Neural crest cell (in vitro differentiated cells): ENCODE measurements around the gene PLA2G12A. TPM values are rescaled to one million over a fixed set of nuclear protein-coding genes. Genes with fewer than 3 reads are reported as not detected.

Source experiments
- DNase-seq: peaks from one replicate; pipeline ENCODE4 v3.0.0; 2021; ENCODE audit warnings: low read depth, mixed read lengths, low spot score
- H3K27ac Mint-ChIP-seq: one replicate; pipeline ENCODE4 v1.8.0; 2021; ENCODE audit warnings: mild to moderate bottlenecking, mixed read lengths; ENCODE audit not compliant: unreplicated experiment
- H3K27me3 Mint-ChIP-seq: 2 replicates; pipeline ENCODE4 v1.8.0; 2021; ENCODE audit warnings: low read depth, mild to moderate bottlenecking, mixed read lengths
- H3K36me3 Mint-ChIP-seq: 2 replicates; pipeline ENCODE4 v1.8.0; 2021; ENCODE audit warnings: low read depth, mild to moderate bottlenecking, mixed read lengths
- H3K4me1 Mint-ChIP-seq: 2 replicates; pipeline ENCODE4 v1.8.0; 2021; ENCODE audit warnings: mixed read lengths
- H3K4me3 Mint-ChIP-seq: one replicate; pipeline ENCODE4 v1.8.0; 2021; ENCODE audit warnings: mild to moderate bottlenecking, mixed read lengths
- H3K9me3 Mint-ChIP-seq: 2 replicates; pipeline ENCODE4 v1.8.0; 2021; ENCODE audit warnings: mixed read lengths
- total RNA-seq: library from RNA; stranded (reverse); gene quantifications from 2 replicates; pipeline ENCODE4 v1.2.1, GENCODE V29; 2021
- TF ChIP-seq, protein P1 (sequence below): fragments of 200-600 bp; sonication (generic); conservative IDR thresholded peaks from 2 replicates; pipeline ENCODE4 v1.5.0; 2021; ENCODE audit warnings: antibody characterized with exemption, mild to moderate bottlenecking

Gene PLA2G12A
- total RNA-seq, 1 donor from 2014 or later: 13.5 TPM

DNA sequence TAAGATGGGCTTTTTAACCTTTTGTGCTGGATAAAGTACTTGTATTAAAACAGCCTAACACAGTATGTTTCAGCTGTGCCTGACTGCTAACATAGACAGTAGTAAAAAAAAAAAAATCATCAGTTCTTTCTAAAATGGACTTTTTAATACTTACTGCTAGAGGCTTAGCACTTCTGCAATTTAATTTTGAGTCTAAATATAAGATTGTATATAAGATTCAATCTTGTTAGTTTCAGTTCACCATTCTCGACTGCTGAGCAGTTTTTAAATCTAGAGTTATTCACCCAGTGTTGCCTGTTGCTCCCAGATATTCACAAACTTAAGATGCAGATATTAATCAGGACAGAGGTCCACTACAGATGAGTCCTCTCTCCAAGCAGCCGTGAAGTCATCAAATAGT is 6.8 kb downstream of the PLA2G12A start:
- Mint-ChIP-seq H3K4me3 (no peak overlapping the region), H3K4me1 (no peaks in the 10 kb centered on the region), H3K9me3 (peaks cover 6% of the 10 kb centered on the region), H3K27ac (no peak overlapping the region), H3K36me3 (peaks cover 8% of the 10 kb centered on the region), H3K27me3 (peaks cover 7% of the 10 kb centered on the region)
- no peak for DNase-seq
- TF ChIP-seq, protein P1, sequence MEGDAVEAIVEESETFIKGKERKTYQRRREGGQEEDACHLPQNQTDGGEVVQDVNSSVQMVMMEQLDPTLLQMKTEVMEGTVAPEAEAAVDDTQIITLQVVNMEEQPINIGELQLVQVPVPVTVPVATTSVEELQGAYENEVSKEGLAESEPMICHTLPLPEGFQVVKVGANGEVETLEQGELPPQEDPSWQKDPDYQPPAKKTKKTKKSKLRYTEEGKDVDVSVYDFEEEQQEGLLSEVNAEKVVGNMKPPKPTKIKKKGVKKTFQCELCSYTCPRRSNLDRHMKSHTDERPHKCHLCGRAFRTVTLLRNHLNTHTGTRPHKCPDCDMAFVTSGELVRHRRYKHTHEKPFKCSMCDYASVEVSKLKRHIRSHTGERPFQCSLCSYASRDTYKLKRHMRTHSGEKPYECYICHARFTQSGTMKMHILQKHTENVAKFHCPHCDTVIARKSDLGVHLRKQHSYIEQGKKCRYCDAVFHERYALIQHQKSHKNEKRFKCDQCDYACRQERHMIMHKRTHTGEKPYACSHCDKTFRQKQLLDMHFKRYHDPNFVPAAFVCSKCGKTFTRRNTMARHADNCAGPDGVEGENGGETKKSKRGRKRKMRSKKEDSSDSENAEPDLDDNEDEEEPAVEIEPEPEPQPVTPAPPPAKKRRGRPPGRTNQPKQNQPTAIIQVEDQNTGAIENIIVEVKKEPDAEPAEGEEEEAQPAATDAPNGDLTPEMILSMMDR: no peak

DNA sequence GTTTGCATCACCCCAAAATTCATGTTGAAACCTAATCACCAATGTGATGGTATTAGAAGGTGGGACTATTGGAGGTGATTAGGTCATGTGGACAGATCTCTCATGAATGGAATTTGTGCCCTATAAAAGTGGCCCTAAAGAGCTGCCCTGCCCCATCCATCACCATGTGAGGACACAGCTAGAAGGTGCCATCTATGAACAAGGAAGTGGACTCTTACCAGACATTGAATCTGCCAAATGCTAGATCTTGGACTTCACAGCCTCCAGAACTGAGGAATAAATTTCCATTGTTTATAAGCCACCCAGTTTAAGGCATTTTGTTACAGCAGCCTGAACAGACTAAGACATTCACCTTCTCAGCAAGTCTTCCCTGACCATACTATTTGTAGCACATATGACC is 7.5 kb downstream of the PLA2G12A start:
- Mint-ChIP-seq H3K4me3 (no peak overlapping the region), H3K4me1 (no peaks in the 10 kb centered on the region), H3K36me3 (peaks cover 8% of the 10 kb centered on the region), H3K27ac (no peak overlapping the region), H3K9me3 (peaks cover 6% of the 10 kb centered on the region), H3K27me3 (peaks cover 2% of the 10 kb centered on the region)
- no peak for DNase-seq
- TF ChIP-seq, protein P1: no peak

DNA sequence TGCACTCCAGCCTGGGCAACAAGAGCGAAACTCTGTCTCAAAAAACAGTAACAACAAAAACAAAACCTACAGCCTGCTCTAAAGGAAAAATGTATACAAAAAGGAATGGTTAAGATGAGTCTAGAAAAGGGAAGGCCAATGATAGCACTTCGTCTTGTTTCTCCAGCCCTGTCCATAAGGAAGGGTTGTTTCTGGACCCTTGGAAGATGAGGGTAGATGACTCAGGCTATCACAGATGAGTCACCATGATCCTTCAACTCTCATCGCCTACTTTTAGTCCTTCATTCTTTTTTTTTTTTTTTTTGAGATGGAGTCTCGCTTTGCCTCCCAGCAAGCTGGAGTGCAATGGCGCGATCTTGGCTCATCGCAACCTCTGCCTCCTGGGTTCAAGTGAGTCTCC is 8.8 kb downstream of the PLA2G12A start:
- no peak for DNase-seq
- H3K9me3 Mint-ChIP-seq: peaks cover 6% of the 10 kb centered on the region
- H3K4me3 Mint-ChIP-seq: no peak overlapping the region
- TF ChIP-seq, protein P1: no peak
- no peaks in the 10 kb centered on the region for H3K4me1 Mint-ChIP-seq
- H3K27ac Mint-ChIP-seq: no peak overlapping the region
- H3K36me3 Mint-ChIP-seq: peaks cover 13% of the 10 kb centered on the region
- peaks cover 2% of the 10 kb centered on the region for H3K27me3 Mint-ChIP-seq

DNA sequence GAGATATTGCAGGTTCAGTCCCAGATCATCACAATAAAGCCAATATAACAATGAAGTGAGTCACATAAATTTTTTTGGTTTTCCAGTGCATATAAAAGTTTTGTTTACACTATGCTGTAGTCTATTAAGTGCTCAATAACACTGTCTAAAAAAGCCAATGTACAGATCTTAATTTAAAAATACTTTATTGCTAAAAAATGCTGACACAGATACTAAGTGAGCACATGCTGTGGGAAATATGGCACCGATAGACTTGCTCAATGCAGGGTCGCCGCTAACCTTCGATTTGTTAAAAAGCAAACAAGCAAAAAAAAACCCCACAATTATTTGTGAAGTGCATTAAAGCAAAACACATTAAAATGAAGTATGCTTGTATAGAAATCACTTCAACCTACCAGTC is 10.3 kb downstream of the PLA2G12A start:
- DNase-seq: no peak
- no peak overlapping the region for H3K4me3 Mint-ChIP-seq
- peaks cover 6% of the 10 kb centered on the region for H3K9me3 Mint-ChIP-seq
- H3K4me1 Mint-ChIP-seq: no peaks in the 10 kb centered on the region
- TF ChIP-seq, protein P1: no peak
- H3K36me3 Mint-ChIP-seq: peaks cover 13% of the 10 kb centered on the region
- no peaks in the 10 kb centered on the region for H3K27me3 Mint-ChIP-seq
- no peak overlapping the region for H3K27ac Mint-ChIP-seq

DNA sequence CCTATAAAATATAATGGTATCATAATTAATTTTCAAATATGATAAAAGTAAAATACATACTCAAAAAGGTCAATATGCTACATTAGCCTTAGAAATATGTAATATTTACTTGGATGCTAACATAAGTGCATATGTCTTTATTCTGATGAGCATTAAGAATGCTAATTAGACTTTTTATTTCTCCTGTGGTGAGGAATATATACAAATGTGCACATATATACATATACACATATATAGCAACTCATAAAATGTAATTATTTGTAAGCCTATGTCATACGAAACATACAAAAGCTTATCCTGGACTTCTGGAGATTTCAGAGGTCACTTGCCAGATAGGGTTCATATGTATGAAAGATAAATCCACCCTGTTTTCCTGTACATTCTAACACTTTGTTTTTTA is 11.1 kb downstream of the PLA2G12A start:
- Mint-ChIP-seq H3K36me3 (peaks cover 13% of the 10 kb centered on the region), H3K4me3 (no peak overlapping the region), H3K27me3 (no peaks in the 10 kb centered on the region), H3K4me1 (no peaks in the 10 kb centered on the region), H3K27ac (no peak overlapping the region), H3K9me3 (peaks cover 6% of the 10 kb centered on the region)
- DNase-seq: no peak
- TF ChIP-seq, protein P1: no peak

DNA sequence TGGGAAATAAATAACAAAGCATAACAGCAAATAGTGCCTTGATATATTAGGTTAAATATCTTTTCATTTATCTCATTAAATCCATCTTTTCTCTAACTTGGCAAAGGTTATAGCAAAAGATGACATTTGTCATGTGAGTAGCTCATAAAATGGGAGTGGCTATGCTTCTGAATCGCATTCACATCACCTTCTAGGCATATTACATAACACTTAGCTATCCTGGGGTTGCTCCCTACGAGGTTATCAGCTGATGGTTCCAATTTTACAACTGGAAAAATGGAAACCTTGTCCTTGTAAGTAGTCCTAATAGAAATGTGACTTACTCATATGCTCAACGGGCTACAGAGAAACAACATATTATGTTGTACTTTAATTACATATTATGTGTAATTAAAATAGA is 16.4 kb downstream of the PLA2G12A start:
- Mint-ChIP-seq H3K4me1 (no peaks in the 10 kb centered on the region), H3K27me3 (no peaks in the 10 kb centered on the region), H3K36me3 (peaks cover 5% of the 10 kb centered on the region), H3K27ac (no peak overlapping the region), H3K9me3 (no peaks in the 10 kb centered on the region), H3K4me3 (no peak overlapping the region)
- TF ChIP-seq, protein P1: no peak
- no peak for DNase-seq
